ENCODE results near the gene TCF7. TPM values are rescaled to one million over a fixed set of nuclear protein-coding genes. Genes with fewer than 3 reads are reported as not detected.

The TCF7 gene
- total RNA-seq, 1 donor from 2014 or later = 77.2 TPM

- Mint-ChIP-seq H3K36me3 (ENCODE audit: low read depth) (peaks cover 36% of the 10 kb centered on the region), H3K27me3 (ENCODE audit: insufficient read depth) (peaks cover 4% of the 10 kb centered on the region), H3K4me3 (no peak overlapping the region), H3K9me3 (no peaks in the 10 kb centered on the region), H3K4me1 (ENCODE audit: low read depth) (peaks cover 65% of the 10 kb centered on the region), H3K27ac (no peak overlapping the region)
- intact Hi-C loops (cut with micrococcal nuclease) = loop anchor here (1.0 kb wide), 2 partner anchors 8 to 101 kb away; no protein-coding TSS in a partner anchor
- DNase-seq (ENCODE audit: low spot score) = peak; percentile 43
Observed at GRCh38 chr5:134140530-134141201, 26.2 kb downstream of the TCF7 start.

- Mint-ChIP-seq H3K36me3 (ENCODE audit: low read depth) (peaks cover 37% of the 10 kb centered on the region), H3K4me3 (no peak overlapping the region), H3K4me1 (ENCODE audit: low read depth) (peaks cover 62% of the 10 kb centered on the region), H3K9me3 (no peaks in the 10 kb centered on the region), H3K27me3 (ENCODE audit: insufficient read depth) (no peaks in the 10 kb centered on the region), H3K27ac (peak overlapping the region; percentile 24)
- intact Hi-C loops (cut with micrococcal nuclease) = no loop called here
- DNase-seq (ENCODE audit: low spot score) = no peak
Observed at GRCh38 chr5:134141331-134142050, 27.0 kb downstream of the TCF7 start.

GRCh38 chr5:134142052-134142451 is 27.6 kb downstream of the TCF7 start:
- no peak for DNase-seq (ENCODE audit: low spot score)
- H3K4me1 Mint-ChIP-seq (ENCODE audit: low read depth) = peaks cover 57% of the 10 kb centered on the region
- H3K9me3 Mint-ChIP-seq = no peaks in the 10 kb centered on the region
- intact Hi-C loops (cut with micrococcal nuclease) = no loop called here
- no peak overlapping the region for H3K4me3 Mint-ChIP-seq
- H3K27ac Mint-ChIP-seq = no peak overlapping the region
- H3K27me3 Mint-ChIP-seq (ENCODE audit: insufficient read depth) = no peaks in the 10 kb centered on the region
- peaks cover 38% of the 10 kb centered on the region for H3K36me3 Mint-ChIP-seq (ENCODE audit: low read depth)

- peaks cover 49% of the 10 kb centered on the region for H3K4me1 Mint-ChIP-seq (ENCODE audit: low read depth)
- H3K9me3 Mint-ChIP-seq = no peaks in the 10 kb centered on the region
- DNase-seq (ENCODE audit: low spot score) = no peak
- no peaks in the 10 kb centered on the region for H3K27me3 Mint-ChIP-seq (ENCODE audit: insufficient read depth)
- no peak overlapping the region for H3K27ac Mint-ChIP-seq
- intact Hi-C loops (cut with micrococcal nuclease) = no loop called here
- no peak overlapping the region for H3K4me3 Mint-ChIP-seq
- peaks cover 41% of the 10 kb centered on the region for H3K36me3 Mint-ChIP-seq (ENCODE audit: low read depth)
Observed at GRCh38 chr5:134142806-134143205, 28.3 kb downstream of the TCF7 start.

GRCh38 chr5:134143431-134143830 is 28.9 kb downstream of the TCF7 start:
- DNase-seq (ENCODE audit: low spot score) = no peak
- peaks cover 41% of the 10 kb centered on the region for H3K36me3 Mint-ChIP-seq (ENCODE audit: low read depth)
- H3K27me3 Mint-ChIP-seq (ENCODE audit: insufficient read depth) = no peaks in the 10 kb centered on the region
- H3K27ac Mint-ChIP-seq = no peak overlapping the region
- no peak overlapping the region for H3K4me3 Mint-ChIP-seq
- no peaks in the 10 kb centered on the region for H3K9me3 Mint-ChIP-seq
- intact Hi-C loops (cut with micrococcal nuclease) = no loop called here
- H3K4me1 Mint-ChIP-seq (ENCODE audit: low read depth) = peaks cover 43% of the 10 kb centered on the region

- DNase-seq (ENCODE audit: low spot score) = no peak
- H3K4me3 Mint-ChIP-seq = no peak overlapping the region
- no peaks in the 10 kb centered on the region for H3K9me3 Mint-ChIP-seq
- intact Hi-C loops (cut with micrococcal nuclease) = no loop called here
- H3K36me3 Mint-ChIP-seq (ENCODE audit: low read depth) = peaks cover 43% of the 10 kb centered on the region
- H3K27me3 Mint-ChIP-seq (ENCODE audit: insufficient read depth) = no peaks in the 10 kb centered on the region
- peaks cover 39% of the 10 kb centered on the region for H3K4me1 Mint-ChIP-seq (ENCODE audit: low read depth)
- peak overlapping the region; percentile 54 for H3K27ac Mint-ChIP-seq
Observed at GRCh38 chr5:134143944-134144941, 29.8 kb downstream of the TCF7 start.

- H3K4me3 Mint-ChIP-seq = no peak overlapping the region
- peaks cover 36% of the 10 kb centered on the region for H3K4me1 Mint-ChIP-seq (ENCODE audit: low read depth)
- H3K27ac Mint-ChIP-seq = peak overlapping the region; percentile 54
- H3K9me3 Mint-ChIP-seq = no peaks in the 10 kb centered on the region
- intact Hi-C loops (cut with micrococcal nuclease) = loop anchor here (1.0 kb wide), 1 partner anchor 31 kb away; the partner anchor contains the start of gene TCF7
- no peaks in the 10 kb centered on the region for H3K27me3 Mint-ChIP-seq (ENCODE audit: insufficient read depth)
- DNase-seq (ENCODE audit: low spot score) = no peak
- H3K36me3 Mint-ChIP-seq (ENCODE audit: low read depth) = peaks cover 41% of the 10 kb centered on the region
Observed at GRCh38 chr5:134145041-134145757, 30.7 kb downstream of the TCF7 start.

GRCh38 chr5:134145779-134146581 is 31.5 kb downstream of the TCF7 start:
- Mint-ChIP-seq H3K4me3 (no peak overlapping the region), H3K4me1 (ENCODE audit: low read depth) (peaks cover 36% of the 10 kb centered on the region), H3K27me3 (ENCODE audit: insufficient read depth) (no peaks in the 10 kb centered on the region), H3K27ac (peak overlapping the region; percentile 19), H3K36me3 (ENCODE audit: low read depth) (peaks cover 44% of the 10 kb centered on the region), H3K9me3 (no peaks in the 10 kb centered on the region)
- DNase-seq (ENCODE audit: low spot score) = peak; percentile 67
- intact Hi-C loops (cut with micrococcal nuclease) = loop anchor here (1.0 kb wide), 3 partner anchors 32 to 120 kb away; partner anchors contain the start of gene TCF7

GRCh38 chr5:134146651-134147518 is 32.4 kb downstream of the TCF7 start:
- Mint-ChIP-seq H3K9me3 (no peaks in the 10 kb centered on the region), H3K27ac (no peak overlapping the region), H3K36me3 (ENCODE audit: low read depth) (peaks cover 42% of the 10 kb centered on the region)

GRCh38 chr5:134148316-134148715 is 33.8 kb downstream of the TCF7 start:
- no peaks in the 10 kb centered on the region for H3K27me3 Mint-ChIP-seq (ENCODE audit: insufficient read depth)
- no peak overlapping the region for H3K4me3 Mint-ChIP-seq
- H3K9me3 Mint-ChIP-seq = no peaks in the 10 kb centered on the region
- H3K36me3 Mint-ChIP-seq (ENCODE audit: low read depth) = peaks cover 42% of the 10 kb centered on the region
- intact Hi-C loops (cut with micrococcal nuclease) = no loop called here
- no peak for DNase-seq (ENCODE audit: low spot score)
- H3K27ac Mint-ChIP-seq = no peak overlapping the region
- peaks cover 36% of the 10 kb centered on the region for H3K4me1 Mint-ChIP-seq (ENCODE audit: low read depth)

More at GRCh38 chr5:134146651-134147518, 32.4 kb downstream of the TCF7 start:
- intact Hi-C loops (cut with micrococcal nuclease) = loop anchor here (1.0 kb wide), 2 partner anchors 108 to 121 kb away; no protein-coding TSS in a partner anchor
- peaks cover 32% of the 10 kb centered on the region for H3K4me1 Mint-ChIP-seq (ENCODE audit: low read depth)
- no peak overlapping the region for H3K4me3 Mint-ChIP-seq
- H3K27me3 Mint-ChIP-seq (ENCODE audit: insufficient read depth) = no peaks in the 10 kb centered on the region
- no peak for DNase-seq (ENCODE audit: low spot score)

Measured in activated T-helper 1 cell treated with anti-CD3 and anti-CD28 coated beads, Interleukin-12 subunit alpha, Interleukin-12 subunit beta, Interleukin-2, Interleukin-4 antibody, amounts not matched to agents 30 ng/mL and 10 ng/mL and 1 ng/mL, durations not matched to agents 14 hours and 24 hours and 36 hours (primary cell).